Cortex of kidney (tissue), 1 donor: ENCODE results near the gene TBX5.

Experiments used
- DNase-seq: peaks from one replicate; lab custom pipeline; 2025; lab: John Stamatoyannopoulos, UW

Gene TBX5

GRCh38 chr12:114404926-114405518, 922 bp downstream of the TBX5 start:
- no peak for DNase-seq

- DNase-seq: no peak
These were observed 1.6 kb downstream of the TBX5 start for GRCh38 chr12:114404083-114404925.

DNA sequence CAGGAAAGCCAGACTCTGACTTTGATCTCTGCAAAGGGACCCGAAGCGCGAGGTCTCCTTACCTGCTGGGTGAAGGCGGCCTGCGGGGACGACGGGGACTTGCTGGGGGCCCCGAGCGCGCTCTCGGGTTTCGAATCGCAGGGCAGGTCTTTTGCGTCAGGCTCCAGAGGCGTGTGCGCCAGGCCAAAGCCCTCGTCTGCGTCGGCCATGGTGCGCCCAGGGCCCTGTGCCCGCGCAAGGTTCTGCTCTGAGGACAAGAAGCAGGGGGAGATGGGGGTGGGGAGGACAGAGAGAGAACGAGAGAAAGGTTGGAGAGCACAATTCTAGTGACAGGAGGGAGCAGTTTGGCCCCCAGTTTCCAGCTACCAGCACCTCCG, 2.3 kb downstream of the TBX5 start:
- DNase-seq: no peak

- no peak for DNase-seq
These were observed 2.8 kb downstream of the TBX5 start for GRCh38 chr12:114403011-114403689.

- no peak for DNase-seq
These were observed 3.7 kb downstream of the TBX5 start for GRCh38 chr12:114402084-114402717.

DNA sequence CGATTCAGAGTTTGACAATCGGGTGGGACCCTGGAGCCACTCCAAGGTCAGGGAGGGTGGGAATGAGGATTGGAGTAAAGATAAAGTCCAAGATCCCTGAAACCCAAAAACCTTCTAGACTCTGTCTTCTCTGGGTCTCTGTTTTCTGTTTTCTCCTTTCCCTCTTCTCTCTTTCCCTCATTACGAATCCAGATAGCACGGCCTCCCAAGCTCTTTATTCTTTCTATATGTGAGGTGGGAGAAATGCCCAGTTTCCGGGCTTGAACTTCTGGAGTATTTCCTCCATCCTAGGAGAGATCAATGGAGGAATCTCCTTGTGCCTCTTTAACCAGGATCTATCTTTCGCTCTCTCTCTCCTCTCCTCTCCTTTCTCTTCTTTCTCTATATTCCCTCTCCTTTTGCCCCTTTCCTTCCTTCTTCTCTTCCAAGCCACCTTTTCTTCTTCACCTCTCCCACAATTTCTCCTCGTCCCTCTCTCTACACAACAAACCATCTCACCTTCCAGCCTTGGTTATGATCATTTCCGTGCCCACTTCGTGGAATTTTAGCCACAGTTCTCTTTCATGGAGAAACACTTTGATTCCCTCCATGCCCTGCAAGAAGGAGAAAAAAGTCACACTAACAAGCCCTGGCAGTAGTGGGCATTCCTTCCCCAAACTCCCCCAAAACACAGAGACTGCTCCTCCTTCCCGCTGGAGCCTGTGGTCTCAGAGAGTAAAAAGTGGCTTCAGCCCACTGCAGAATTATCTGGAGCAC, 4.4 kb downstream of the TBX5 start:
- DNase-seq: no peak

DNA sequence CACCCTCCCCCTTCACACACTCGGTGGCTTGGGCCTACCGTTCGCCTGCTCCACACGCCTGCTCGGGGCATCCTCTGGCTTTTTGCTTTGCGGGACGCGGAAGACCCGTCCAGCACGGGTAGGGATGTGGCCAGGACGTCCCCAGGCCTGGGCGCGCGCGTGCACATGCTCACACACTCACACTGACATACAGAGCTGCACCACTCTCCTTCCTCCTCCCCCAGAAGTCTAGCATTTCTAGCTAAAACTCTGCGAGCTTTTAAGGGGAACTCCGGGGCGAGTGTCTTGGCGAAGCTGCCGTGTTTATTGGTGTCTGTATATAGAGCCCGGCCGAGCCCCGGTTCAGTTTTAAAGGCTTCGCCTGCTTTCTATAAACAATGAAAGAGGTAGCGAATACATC, 5.0 kb downstream of the TBX5 start:
- DNase-seq: no peak

- no peak for DNase-seq
These were observed 5.6 kb downstream of the TBX5 start for GRCh38 chr12:114400361-114400811.

DNA sequence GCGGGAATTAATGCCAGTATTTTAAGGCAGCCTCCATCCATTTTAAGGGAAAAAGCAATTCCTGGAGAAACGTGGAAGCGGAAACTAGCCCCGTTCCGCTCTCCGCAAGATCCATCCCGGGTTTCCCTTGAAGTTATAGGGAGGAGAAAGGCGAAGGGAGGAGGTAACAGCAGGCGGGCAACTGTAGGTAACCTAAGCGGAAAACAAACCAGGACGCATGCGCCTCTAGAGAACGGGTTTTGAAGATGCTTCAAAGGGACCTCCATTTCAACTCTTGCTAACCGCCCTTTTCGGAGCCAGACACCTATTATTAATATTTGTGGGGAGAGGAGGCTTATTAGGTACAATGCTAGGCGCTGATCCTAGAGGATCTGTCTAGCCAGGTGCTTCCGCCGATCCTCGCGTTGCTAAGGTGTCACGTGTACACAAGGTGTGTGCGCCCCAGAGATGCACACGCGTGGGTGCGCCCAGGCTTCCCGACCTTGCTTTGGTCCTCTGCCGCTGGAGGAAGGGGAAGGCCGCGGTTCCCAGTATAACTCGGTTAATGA, 6.2 kb downstream of the TBX5 start:
- no peak for DNase-seq

DNA sequence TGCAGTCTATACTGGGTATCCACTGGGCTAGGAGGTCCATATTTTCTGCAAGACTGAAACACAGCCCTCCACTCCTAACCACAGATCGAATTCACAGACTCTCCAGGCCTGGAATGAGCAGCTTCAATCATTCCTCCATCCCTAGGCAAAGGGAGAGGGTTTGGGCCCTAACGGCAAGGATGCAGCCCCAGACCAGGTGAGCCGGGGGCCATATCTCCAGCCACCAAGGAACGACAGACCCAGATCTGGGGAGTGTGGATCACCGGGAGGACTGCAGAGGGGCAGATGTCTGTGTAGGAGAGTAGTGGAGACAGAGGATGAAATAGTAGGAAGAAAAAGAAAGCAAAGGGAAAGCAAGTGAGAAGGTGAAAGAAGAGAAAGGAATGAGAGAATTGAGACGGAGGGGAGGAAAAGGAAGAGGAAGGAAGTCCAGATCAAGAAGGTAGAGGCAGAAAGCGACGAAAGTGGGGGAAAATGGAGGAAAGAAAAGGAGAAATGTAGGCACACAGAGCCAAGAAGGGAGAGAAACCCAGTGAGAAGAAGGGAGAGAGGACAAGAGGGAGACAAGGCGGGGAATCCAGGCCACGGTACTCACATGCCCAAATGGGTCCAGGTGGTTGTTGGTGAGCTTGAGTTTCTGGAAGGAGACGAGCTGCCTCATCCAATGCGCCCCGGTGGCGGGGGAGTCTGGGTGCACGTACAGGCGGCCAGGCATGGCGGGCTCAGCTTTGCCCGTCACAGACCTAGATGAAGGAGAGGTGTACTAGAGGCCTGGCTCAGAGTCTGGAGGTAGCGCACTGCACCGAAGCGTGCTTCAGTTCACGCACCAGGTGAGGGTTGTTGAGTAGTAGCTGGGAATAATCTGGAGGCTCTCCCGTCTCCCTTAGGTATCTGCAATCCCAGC, 7.7 kb downstream of the TBX5 start:
- DNase-seq: no peak

GRCh38 chr12:114396869-114397719, 8.8 kb downstream of the TBX5 start:
- no peak for DNase-seq

DNA sequence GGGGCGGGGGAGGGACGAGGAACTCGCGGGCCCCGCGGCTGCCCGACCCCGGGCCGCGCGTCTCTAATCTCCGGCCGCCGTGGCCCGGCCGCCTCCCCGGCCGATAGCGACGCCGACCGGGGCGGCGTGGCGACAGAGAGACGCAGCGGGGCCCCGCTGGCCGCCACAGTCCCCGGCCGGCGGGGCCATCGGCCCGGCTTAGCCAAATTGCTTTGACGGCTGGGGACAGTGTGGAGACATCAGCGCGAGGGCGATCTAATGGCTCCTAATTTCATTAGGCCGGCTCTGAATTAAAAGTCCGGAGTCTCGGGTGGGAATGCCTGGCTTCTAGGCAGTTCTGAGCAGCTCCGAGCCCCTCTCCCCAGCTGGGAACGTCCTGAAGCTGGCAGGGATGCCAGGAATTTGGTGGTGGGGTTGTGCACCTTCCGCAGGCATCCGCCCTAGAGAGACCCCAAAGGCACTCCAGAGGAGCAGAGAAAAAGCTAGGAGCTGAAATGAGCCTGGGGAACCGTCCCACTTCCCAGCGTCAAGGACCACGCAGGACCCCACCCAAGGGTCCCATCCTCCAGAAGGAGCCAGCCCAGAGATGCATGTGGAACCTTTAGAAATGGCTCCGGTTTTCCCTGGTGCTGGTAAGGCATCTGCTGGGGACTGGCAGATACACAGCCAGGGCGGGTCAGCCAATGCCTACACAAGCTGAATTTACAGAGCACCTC, 9.6 kb downstream of the TBX5 start:
- DNase-seq: no peak

DNA sequence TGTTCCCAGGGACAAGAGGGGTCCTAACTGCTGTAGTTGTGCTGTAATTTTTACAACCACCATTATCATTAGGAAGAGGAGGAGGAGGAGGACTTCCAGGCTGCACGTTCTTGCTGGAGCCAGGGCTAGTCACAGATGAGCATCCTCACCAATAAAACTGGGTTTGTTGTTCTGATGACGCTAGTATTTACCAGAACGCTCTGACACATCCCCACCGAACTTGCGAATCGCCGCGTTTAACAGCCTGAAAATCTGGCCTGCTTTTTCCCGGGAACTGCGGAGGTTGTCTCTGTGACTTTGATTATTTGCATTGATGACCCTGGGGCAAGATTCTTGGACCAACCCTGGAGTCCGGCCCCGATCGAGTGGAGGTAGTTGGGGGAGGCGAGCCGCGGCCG, 10.2 kb downstream of the TBX5 start:
- DNase-seq: no peak

- DNase-seq: no peak
These were observed 10.7 kb downstream of the TBX5 start for GRCh38 chr12:114395233-114395632.

- DNase-seq: no peak
These were observed 12.4 kb downstream of the TBX5 start for GRCh38 chr12:114393569-114393968.

- DNase-seq: no peak
These were observed 13.0 kb downstream of the TBX5 start for GRCh38 chr12:114392909-114393308.

GRCh38 chr12:114391088-114391487, 14.9 kb downstream of the TBX5 start:
- no peak for DNase-seq

- DNase-seq: no peak
These were observed 21.2 kb downstream of the TBX5 start for GRCh38 chr12:114384739-114385138.

- DNase-seq: no peak
These were observed 24.8 kb downstream of the TBX5 start for GRCh38 chr12:114381177-114381576.
